GM13977 (cell line): ENCODE data around the gene DNAJB4.

Experiments used
- DNase-seq: peaks from one replicate; pipeline ENCODE4 v3.0.0; 2012; ENCODE audit warnings: low spot score
- in situ Hi-C: fragments of 300-500 bp; cut with MboI; formaldehyde crosslinking; loops from one replicate; pipeline ENCODE4 v1.12.0; 2022; ENCODE audit warnings: low sequenced_read_pairs, low pct_unique_long_range_greater_than_20kb, mixed read lengths, inconsistent platforms; ENCODE audit not compliant: unreplicated experiment
- TF ChIP-seq, protein P1 (sequence below): IDR thresholded peaks from 2 replicates; pipeline ENCODE4 v1.5.1; 2012; ENCODE audit warnings: mild to moderate bottlenecking, control low read depth; ENCODE audit not compliant: insufficient read depth; ENCODE audit errors: extremely low read depth, missing control alignments

DNAJB4 gene

DNA sequence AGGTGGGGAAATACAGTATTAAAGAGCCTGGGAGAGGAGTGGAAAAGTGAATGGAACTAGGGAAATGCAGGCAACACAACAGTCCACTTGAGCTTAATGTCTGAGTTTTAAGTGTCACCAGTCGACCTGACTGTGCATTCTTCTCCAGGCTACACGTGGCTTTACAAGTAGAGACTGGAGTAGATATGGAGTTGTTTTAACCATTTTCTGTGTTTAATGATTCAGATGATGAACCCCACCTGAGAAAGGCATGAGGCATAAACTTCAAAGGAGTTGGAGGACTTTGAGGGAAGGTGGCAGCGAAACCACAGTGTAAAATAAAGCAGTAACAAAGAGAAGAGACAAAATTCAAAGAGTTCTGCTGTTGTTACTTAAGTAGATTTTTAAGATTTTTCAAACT, 38.4 kb upstream of the DNAJB4 start:
- TF ChIP-seq, protein P1, sequence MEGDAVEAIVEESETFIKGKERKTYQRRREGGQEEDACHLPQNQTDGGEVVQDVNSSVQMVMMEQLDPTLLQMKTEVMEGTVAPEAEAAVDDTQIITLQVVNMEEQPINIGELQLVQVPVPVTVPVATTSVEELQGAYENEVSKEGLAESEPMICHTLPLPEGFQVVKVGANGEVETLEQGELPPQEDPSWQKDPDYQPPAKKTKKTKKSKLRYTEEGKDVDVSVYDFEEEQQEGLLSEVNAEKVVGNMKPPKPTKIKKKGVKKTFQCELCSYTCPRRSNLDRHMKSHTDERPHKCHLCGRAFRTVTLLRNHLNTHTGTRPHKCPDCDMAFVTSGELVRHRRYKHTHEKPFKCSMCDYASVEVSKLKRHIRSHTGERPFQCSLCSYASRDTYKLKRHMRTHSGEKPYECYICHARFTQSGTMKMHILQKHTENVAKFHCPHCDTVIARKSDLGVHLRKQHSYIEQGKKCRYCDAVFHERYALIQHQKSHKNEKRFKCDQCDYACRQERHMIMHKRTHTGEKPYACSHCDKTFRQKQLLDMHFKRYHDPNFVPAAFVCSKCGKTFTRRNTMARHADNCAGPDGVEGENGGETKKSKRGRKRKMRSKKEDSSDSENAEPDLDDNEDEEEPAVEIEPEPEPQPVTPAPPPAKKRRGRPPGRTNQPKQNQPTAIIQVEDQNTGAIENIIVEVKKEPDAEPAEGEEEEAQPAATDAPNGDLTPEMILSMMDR: no peak
- in situ Hi-C loops: no loop called here
- no peak for DNase-seq

DNA sequence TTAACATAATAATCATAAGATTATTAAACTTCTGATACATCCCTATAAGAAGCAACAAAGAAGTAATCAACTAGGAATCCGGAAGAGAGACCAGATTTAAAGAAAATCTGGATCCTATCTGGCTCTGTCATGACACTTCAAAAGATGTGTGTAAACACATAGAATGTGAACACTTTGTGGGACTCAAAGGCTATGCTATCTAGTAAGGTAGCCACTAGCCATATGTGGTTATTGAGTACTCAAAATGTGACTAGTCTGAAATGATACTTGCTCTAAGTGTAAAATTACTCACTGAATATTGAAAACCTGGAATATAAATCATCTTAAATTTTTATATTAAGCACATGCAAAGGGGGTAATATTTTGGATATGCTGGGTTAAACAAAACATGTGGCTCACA, 34.5 kb upstream of the DNAJB4 start:
- TF ChIP-seq, protein P1: no peak
- in situ Hi-C loops: no loop called here
- DNase-seq: no peak

DNA sequence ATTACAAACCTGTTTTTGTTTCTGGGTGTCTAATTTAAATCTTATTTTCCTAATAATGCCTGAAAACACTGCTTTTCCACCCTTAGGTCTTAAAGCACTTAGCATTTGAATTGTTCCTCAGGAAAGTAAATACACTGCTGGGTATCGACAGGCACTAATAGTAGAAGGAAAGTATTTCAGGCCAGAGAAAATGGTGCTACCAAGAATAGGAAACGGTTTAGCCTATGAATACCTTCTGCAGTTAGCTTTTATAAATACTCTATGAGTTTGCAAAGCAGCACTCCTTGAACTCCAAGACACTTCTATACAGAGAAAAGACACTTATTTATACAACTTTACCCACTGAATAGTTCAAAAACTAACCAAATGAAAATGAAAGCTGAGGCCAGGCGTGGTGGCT, 32.7 kb upstream of the DNAJB4 start:
- DNase-seq: no peak
- TF ChIP-seq, protein P1: no peak
- in situ Hi-C loops: no loop called here

DNA sequence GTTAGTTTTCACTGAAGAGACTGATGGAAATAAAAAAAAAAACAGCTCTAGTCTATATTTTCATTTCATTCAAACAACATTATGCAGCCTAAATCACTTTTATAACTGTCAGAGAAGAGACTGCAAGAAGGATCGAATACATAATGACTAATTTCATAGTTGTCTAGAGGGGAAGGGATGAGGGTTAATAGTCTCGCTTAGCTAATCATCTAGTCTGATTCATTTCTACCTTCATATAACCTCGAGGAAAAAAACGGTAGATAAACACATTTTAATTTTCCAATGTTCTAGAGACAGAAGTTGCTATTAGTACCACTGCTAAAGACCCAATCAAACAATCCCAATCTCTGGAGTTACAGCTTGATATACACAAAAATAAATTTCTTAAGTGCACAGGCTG, 29.4 kb upstream of the DNAJB4 start:
- no peak for DNase-seq
- in situ Hi-C loops: no loop called here
- TF ChIP-seq, protein P1: no peak

DNA sequence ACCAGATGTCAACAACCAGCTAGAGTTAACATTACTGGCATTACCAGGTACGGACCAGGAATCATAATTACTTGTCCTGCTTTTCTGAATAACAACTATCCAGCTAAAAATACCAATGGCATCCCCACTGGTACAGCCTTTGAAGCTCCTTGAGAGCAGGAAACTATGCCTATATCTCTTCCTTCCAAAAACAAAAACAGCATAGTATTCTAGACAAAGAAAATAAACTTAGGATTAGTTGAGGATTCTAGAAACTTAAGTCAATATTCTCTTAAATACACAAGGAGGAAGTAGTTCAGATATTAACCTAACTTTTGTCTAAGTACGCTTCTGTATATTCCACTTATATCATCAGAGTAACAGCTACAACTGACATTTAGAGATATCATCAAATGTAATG, 28.8 kb upstream of the DNAJB4 start:
- in situ Hi-C loops: no loop called here
- DNase-seq: no peak

DNA sequence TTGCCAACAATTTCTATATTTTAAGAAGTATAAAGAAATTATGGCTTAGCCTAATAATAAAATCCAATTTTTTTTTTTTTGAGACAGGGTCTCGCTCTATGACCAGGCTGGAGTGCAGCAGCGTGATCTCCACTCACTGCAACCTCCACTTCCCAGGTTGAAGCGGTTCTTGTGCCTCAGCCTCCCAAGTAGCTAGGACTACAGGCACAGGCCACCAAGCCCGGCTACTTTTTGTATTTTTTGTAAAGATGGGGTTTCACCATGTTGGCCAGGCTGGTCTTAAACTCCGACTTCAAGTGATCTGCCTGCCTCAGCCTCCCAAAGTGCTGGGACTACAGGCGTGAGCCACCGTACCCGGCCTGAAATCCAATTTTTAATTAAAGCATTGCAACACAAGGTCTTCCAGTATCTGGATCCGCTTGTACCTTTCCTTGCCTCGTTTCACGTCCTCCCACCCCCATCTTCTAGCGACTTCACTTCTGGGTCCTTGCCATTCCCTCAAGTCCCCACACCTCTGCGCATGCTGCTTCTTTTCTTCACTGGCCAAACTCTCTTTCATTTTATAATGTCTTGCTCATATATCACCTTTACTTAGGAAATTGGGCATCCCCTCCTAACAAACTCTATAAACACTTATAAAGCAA, 28.2 kb upstream of the DNAJB4 start:
- DNase-seq: no peak
- in situ Hi-C loops: no loop called here
- TF ChIP-seq, protein P1: no peak

More for the DNA sequence above, 28.8 kb upstream of the DNAJB4 start:
- TF ChIP-seq, protein P1: no peak

DNA sequence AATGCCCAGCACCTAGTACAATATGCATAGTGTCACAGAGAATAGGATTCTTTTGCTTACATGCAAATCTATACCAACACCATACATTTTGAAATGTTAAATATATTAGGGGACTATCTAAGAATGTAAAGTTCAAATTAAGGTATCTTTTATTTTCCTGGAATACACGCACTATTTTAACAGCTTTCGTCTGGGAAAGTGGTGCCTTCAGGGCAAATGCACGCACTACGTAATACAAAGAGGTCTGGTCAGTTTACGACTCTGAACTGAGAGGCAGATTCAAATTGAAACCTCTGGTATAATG, 26.8 kb upstream of the DNAJB4 start:
- DNase-seq: no peak
- in situ Hi-C loops: no loop called here
- TF ChIP-seq, protein P1: no peak
